PC-3 (cell line): Measurements from ENCODE around the gene PRKAR1B.

ENCODE experiments used
- CTCF ChIP-seq: fragments of 300-600 bp; sonication (generic); conservative IDR thresholded peaks from 2 replicates; pipeline ENCODE4 v1.5.1; 2017; ENCODE audit warnings: antibody characterized with exemption, low read depth, mild to moderate bottlenecking, low read length
- EZH2 ChIP-seq: fragments of 300-600 bp; sonication (generic); IDR thresholded peaks from one replicate; pipeline ENCODE4 v1.6.1; 2017; ENCODE audit warnings: antibody characterized with exemption, mild to moderate bottlenecking, low read length; ENCODE audit not compliant: unreplicated experiment

- TF ChIP-seq CTCF (no peak), EZH2 (no peak)
Observed at GRCh38 chr7:517774-518629, 209.1 kb downstream of the PRKAR1B start.
